ENCODE results near the gene LZTS3. TPM values are rescaled to one million over a fixed set of nuclear protein-coding genes. Genes with fewer than 3 reads are reported as not detected.

The LZTS3 gene
- total and polyA plus RNA-seq, 2 of the 13 experiments (the other 11 are each of a cell fraction or from before 2014, with no cell fraction given): 10.1 to 31.3 TPM

- TF ChIP-seq SRSF1 (optimal IDR thresholded peaks at IDR 0.05; ENCODE audit: low read depth, low read length): peak; percentile 82
- TF ChIP-seq PAXIP1 (CRISPR knock-in tag; conservative IDR thresholded peaks at IDR 0.05): peak; percentile 62
- TF ChIP-seq U2AF2 (IDR thresholded peaks at IDR 0.05; ENCODE audit: low read depth, low read length): no peak
- peak; percentile 24; the same call in 1 of the 2 replicates for TF ChIP-seq HINFP (CRISPR knock-in tag; IDR thresholded peaks at IDR 0.05; ENCODE audit: low read depth)
- TF ChIP-seq SMAD1 (CRISPR knock-in tag; IDR thresholded peaks at IDR 0.05; ENCODE audit: borderline replicate concordance, low read depth): peak; percentile 97; the same call in 1 of the 2 replicates
- no peak for TF ChIP-seq ZNF510 (CRISPR knock-in tag; IDR thresholded peaks at IDR 0.05; ENCODE audit: low read depth)
- TF ChIP-seq GRHL1 (CRISPR knock-in tag; conservative IDR thresholded peaks at IDR 0.05): no peak
- TF ChIP-seq EEA1 (CRISPR knock-in tag; IDR thresholded peaks at IDR 0.05; ENCODE audit: borderline replicate concordance): peak; percentile 55; the same call in 1 of the 2 replicates
- TF ChIP-seq PPARG (CRISPR knock-in tag; conservative IDR thresholded peaks at IDR 0.05): peak; percentile 77
- no peak for TF ChIP-seq ZNF503 (CRISPR knock-in tag; IDR thresholded peaks at IDR 0.05)
- TF ChIP-seq IKZF4 (CRISPR knock-in tag; IDR thresholded peaks at IDR 0.05; ENCODE audit: borderline replicate concordance, low read depth, not compliant biosample characterization): peak; percentile 82
- no peak for TF ChIP-seq HMG20A (CRISPR knock-in tag; IDR thresholded peaks at IDR 0.05; ENCODE audit: borderline replicate concordance)
- TF ChIP-seq EP300 (IDR thresholded peaks at IDR 0.05; ENCODE audit: low read depth in 2 of 2, low read length in 2 of 2): peak in 1 of 2 experiments; percentile 22; a peak in 1 of 4 replicates
- no peak for TF ChIP-seq EP300 (CRISPR knock-in tag; IDR thresholded peaks at IDR 0.05; ENCODE audit: borderline replicate concordance)
- no peak for TF ChIP-seq BRCA1 (CRISPR knock-in tag; IDR thresholded peaks at IDR 0.05)
- TF ChIP-seq CAMTA2 (CRISPR knock-in tag; IDR thresholded peaks at IDR 0.05; ENCODE audit: borderline replicate concordance): peak; percentile 72; the same call in 1 of the 2 replicates
- TF ChIP-seq ZNF292 (CRISPR knock-in tag; IDR thresholded peaks at IDR 0.05; ENCODE audit: borderline replicate concordance, low read depth): peak; percentile 56; the same call in 1 of the 2 replicates
- no peak for TF ChIP-seq KDM1A (CRISPR knock-in tag; IDR thresholded peaks at IDR 0.05)
- TF ChIP-seq DNMT3B (CRISPR knock-in tag; conservative IDR thresholded peaks at IDR 0.05): 0 out of 2 replicates have a peak, but pooled peaks have one; percentile 53
- TF ChIP-seq HOXA3 (CRISPR knock-in tag; IDR thresholded peaks at IDR 0.05): peak; percentile 80; the same call in 1 of the 2 replicates
Observed at GRCh38 chr20:3218307-3218988, 45.1 kb upstream of the LZTS3 start (continued).
